Neutrophil (primary cell): ENCODE data around the gene NOP9.
A peak's percentile ranks its signal among the peaks of the same experiment; 100 is the strongest.

ENCODE experiments used
- H3K27ac ChIP-seq: fragments of 200-600 bp; sonication (generic); 2 replicates; pipeline ENCODE4 v1.5.1; 2016; ENCODE audit warnings: mild to moderate bottlenecking, moderate library complexity
- H3K27me3 ChIP-seq: fragments of 200-600 bp; sonication (generic); 2 replicates; pipeline ENCODE4 v1.6.0; 2016; ENCODE audit warnings: mild to moderate bottlenecking
- H3K36me3 ChIP-seq: fragments of 200-600 bp; sonication (generic); 2 replicates; pipeline ENCODE4 v1.5.1; 2017
- H3K4me1 ChIP-seq, 2 experiments: fragments of 200-600 bp in 1 of 2; sonication (generic) in 1 of 2; 1 replicate in 1 of 2; 2 replicates in 1 of 2; pipeline versions ENCODE4 v1.5.1 to v1.6.1; 2013 to 2016; ENCODE audit warnings: low read depth in 1 of 2, low read length in 1 of 2, mild to moderate bottlenecking in 1 of 2, moderate library complexity in 1 of 2; ENCODE audit not compliant: control insufficient read depth in 1 of 2, insufficient read depth in 1 of 2
- H3K4me3 ChIP-seq, 2 experiments: fragments of 200-600 bp in 1 of 2; sonication (generic) in 1 of 2; 1 replicate in 1 of 2; 2 replicates in 1 of 2; pipeline ENCODE4 v1.5.1; 2013 to 2016; ENCODE audit warnings: low read depth in 1 of 2, low read length in 1 of 2, mild to moderate bottlenecking in 1 of 2, moderate library complexity in 1 of 2
- H3K9me3 ChIP-seq: fragments of 200-600 bp; sonication (generic); 2 replicates; pipeline ENCODE4 v1.5.1; 2016
- TF ChIP-seq, protein P1 (sequence below): fragments of 200-600 bp; sonication (generic); IDR thresholded peaks from 2 replicates; pipeline ENCODE4 v1.5.1; 2016; ENCODE audit warnings: antibody characterized with exemption

The NOP9 gene, protein sequence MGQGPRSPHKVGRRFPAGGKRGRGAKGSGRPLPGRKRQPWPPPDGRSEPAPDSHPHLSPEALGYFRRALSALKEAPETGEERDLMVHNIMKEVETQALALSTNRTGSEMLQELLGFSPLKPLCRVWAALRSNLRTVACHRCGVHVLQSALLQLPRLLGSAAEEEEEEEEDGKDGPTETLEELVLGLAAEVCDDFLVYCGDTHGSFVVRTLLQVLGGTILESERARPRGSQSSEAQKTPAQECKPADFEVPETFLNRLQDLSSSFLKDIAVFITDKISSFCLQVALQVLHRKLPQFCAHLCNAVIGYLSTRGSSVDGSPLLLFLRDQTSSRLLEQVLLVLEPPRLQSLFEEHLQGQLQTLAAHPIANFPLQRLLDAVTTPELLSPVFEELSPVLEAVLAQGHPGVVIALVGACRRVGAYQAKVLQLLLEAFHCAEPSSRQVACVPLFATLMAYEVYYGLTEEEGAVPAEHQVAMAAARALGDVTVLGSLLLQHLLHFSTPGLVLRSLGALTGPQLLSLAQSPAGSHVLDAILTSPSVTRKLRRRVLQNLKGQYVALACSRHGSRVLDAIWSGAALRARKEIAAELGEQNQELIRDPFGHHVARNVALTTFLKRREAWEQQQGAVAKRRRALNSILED

DNA sequence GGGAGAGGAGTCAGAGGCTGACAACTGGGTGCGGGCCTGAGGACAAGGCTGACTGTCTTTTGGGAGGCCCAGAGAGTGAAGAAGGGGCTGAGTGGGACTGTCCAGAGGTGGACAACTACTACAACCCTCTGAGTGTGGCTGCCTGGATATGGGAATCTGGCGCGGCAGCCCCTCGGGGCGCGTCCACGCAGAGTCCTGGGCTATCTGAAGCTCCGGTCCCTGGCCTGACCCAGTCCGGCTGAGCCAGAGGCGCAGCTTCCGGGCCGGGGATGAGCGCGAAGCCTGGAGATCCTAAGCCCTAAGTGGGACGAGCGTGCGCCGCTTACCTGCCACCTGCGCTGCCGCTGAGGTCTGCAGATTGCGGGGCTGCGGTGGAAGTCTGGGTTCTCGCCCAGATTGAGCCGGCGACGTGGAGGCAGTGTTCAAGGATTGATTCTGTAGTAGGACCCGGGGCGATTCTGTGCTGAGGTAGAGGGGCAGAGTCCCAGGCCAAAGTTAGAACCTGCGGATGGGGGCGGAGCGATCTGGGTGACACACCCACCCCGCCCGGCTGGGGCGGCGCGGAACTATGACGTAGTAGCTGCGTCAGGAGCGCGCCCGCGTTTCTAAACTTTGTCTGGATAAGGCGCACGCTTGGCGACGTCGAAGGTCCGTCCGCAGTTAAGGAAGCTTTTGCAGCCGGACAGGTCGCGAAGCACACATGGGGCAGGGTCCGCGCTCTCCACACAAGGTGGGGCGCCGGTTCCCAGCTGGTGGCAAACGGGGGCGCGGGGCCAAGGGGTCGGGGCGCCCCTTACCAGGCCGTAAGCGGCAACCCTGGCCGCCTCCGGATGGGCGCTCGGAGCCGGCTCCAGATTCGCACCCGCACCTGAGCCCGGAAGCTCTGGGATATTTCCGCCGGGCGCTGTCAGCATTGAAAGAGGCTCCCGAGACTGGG, at the start of gene NOP9, which contains the start of gene DHRS1:
Gene NOP9 (plus strand): TSS at position 596 of the 937 bp plus-strand sequence. CDS start 105 bp downstream, at position 701.
Gene DHRS1 (minus strand): TSS at position 526 of the 937 bp plus-strand sequence. CDS start 674 bp downstream, outside the sequence.
- H3K27ac ChIP-seq: peak within 1 kb of the TSS; percentile 87
- H3K9me3 ChIP-seq: no peaks in the 10 kb centered on the region
- peak within 1 kb of the TSS; percentile 88 to 91 for H3K4me3 ChIP-seq
- H3K36me3 ChIP-seq: peaks cover 34% of the 10 kb centered on the region
- H3K27me3 ChIP-seq: no peaks in the 10 kb centered on the region
- peaks cover 42 to 49% of the 10 kb centered on the region in 2 experiments for H3K4me1 ChIP-seq
- TF ChIP-seq, protein P1, sequence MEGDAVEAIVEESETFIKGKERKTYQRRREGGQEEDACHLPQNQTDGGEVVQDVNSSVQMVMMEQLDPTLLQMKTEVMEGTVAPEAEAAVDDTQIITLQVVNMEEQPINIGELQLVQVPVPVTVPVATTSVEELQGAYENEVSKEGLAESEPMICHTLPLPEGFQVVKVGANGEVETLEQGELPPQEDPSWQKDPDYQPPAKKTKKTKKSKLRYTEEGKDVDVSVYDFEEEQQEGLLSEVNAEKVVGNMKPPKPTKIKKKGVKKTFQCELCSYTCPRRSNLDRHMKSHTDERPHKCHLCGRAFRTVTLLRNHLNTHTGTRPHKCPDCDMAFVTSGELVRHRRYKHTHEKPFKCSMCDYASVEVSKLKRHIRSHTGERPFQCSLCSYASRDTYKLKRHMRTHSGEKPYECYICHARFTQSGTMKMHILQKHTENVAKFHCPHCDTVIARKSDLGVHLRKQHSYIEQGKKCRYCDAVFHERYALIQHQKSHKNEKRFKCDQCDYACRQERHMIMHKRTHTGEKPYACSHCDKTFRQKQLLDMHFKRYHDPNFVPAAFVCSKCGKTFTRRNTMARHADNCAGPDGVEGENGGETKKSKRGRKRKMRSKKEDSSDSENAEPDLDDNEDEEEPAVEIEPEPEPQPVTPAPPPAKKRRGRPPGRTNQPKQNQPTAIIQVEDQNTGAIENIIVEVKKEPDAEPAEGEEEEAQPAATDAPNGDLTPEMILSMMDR: peak; percentile 54

DNA sequence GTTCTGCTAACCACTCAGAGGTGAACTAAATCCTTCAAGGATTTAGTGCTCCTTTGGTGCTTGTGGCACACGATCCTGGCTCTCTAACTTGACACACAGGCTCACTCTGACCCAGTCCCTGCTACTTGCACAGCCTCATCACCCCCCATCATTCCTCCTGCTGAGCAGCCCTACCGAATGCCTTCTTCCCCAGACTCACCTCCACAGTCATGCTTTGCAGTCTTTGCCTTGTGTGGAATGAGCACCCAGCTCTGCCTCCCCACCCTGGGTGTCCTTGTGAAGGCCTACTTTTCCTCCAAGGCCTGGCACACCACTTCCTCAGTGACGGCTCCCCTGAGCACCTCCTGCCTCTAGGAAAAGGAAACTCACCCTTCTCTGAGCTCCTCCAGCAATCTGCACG, 49.3 kb upstream of the NOP9 start:
- TF ChIP-seq, protein P1: no peak
- Histone ChIP-seq H3K27me3 (no peaks in the 10 kb centered on the region), H3K4me1 (no peaks in the 10 kb centered on the region), H3K9me3 (no peaks in the 10 kb centered on the region), H3K27ac (no peak overlapping the region), H3K36me3 (peaks cover 27% of the 10 kb centered on the region), H3K4me3 (no peak overlapping the region)

DNA sequence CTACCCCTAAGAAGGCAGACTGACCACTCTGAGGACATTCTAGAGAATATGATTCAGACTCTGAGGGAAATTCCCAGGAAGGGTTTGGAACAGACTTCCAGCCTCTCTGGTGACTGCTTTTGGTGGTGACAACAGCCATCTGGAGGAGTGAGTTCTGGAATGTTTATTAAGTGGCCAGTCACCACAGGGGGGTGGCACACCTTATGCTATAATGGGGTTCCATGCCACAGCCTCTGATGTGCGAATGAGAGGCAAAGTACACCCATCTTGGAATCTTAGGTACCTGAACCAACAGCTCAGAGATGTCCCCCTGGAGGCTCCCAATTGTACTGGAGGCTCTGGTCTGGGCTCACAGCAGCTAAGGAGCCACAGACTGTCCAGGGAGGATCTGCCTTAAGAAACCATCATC, 47.8 kb upstream of the NOP9 start:
- Histone ChIP-seq H3K36me3 (peaks cover 28% of the 10 kb centered on the region), H3K27me3 (no peaks in the 10 kb centered on the region), H3K9me3 (no peaks in the 10 kb centered on the region), H3K4me3 (no peak overlapping the region), H3K27ac (no peak overlapping the region), H3K4me1 (no peaks in the 10 kb centered on the region)
- TF ChIP-seq, protein P1: no peak

DNA sequence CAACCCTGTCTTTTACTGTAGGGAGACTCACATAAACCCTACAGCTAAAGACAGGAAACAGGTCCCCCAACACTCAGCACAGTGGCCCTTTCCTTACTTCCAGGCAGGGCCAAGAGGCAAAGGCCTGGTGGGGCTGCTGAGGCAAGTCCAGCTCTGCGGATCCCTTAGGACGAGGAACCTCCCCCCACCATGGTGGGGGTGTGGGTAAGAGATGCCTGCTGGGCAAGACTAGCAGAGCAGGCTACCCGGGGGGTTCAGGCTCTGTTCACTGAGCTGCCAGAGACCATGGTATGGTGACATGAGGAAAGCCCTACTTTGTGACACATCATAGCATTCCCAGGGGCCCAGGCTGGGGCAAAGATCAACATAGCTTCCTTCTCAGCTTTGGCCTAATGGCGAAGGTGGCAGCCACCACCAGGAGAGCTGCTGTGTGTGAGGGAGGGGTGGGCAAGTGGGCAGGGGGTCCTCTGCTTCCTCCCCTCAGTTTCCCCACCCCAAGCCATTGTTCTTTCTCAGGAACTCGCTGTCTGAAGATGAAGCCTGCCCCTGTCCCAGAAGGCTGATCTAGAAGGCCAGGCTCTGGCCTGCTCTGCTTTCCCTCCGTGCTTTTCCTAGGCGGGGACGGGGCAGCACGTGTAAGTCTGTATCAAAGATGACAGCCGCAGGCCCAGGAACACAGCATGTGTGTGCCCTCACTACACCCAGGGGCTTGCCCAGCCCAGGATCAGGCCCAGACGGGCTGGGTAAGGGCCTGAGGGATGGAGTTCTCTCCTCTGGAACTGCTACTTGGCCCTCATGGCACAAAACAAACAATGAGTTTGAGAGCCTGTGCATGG, 47.1 kb upstream of the NOP9 start:
- Histone ChIP-seq H3K4me3 (no peak overlapping the region), H3K4me1 (no peaks in the 10 kb centered on the region), H3K36me3 (peaks cover 28% of the 10 kb centered on the region), H3K27me3 (no peaks in the 10 kb centered on the region), H3K27ac (no peak overlapping the region), H3K9me3 (no peaks in the 10 kb centered on the region)
- TF ChIP-seq, protein P1: no peak
